DND-41 (cell line): ENCODE measurements around the gene CDH12.
"Not testable (repeated sequence)": the region's sequence is repeated elsewhere in the genome, so short reads cannot be mapped to it uniquely, and the experiment has no call there.

ENCODE experiments used
- EZH2 ChIP-seq: IDR thresholded peaks from 3 replicates; pipeline ENCODE4 v1.6.1; 2012; ENCODE audit warnings: borderline replicate concordance, low read depth, mild to moderate bottlenecking, moderate library complexity, low read length, inconsistent platforms; ENCODE audit not compliant: severe bottlenecking
- TF ChIP-seq, protein P1 (sequence below): IDR thresholded peaks from 2 replicates; pipeline ENCODE4 v1.5.1; 2012; ENCODE audit warnings: borderline replicate concordance, low read length, moderate library complexity, mild to moderate bottlenecking; ENCODE audit not compliant: poor library complexity, severe bottlenecking; ENCODE audit errors: extremely low read depth

GRCh38 chr5:22168704-22169103, 684.4 kb downstream of the CDH12 start:
- TF ChIP-seq, protein P1, sequence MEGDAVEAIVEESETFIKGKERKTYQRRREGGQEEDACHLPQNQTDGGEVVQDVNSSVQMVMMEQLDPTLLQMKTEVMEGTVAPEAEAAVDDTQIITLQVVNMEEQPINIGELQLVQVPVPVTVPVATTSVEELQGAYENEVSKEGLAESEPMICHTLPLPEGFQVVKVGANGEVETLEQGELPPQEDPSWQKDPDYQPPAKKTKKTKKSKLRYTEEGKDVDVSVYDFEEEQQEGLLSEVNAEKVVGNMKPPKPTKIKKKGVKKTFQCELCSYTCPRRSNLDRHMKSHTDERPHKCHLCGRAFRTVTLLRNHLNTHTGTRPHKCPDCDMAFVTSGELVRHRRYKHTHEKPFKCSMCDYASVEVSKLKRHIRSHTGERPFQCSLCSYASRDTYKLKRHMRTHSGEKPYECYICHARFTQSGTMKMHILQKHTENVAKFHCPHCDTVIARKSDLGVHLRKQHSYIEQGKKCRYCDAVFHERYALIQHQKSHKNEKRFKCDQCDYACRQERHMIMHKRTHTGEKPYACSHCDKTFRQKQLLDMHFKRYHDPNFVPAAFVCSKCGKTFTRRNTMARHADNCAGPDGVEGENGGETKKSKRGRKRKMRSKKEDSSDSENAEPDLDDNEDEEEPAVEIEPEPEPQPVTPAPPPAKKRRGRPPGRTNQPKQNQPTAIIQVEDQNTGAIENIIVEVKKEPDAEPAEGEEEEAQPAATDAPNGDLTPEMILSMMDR: not testable (repeated sequence)
- not testable (repeated sequence) for TF ChIP-seq EZH2
